Suprapubic skin (tissue), 4 donors: ENCODE results near the gene MRPL40.

Experiments
- EP300 ChIP-seq: sonication (generic); formaldehyde crosslinking; IDR thresholded peaks from one replicate; pipeline ENCODE4 v1.6.1; 2017; ENCODE audit warnings: antibody characterized with exemption
- POLR2AphosphoS5 ChIP-seq, 3 donors: sonication (generic); formaldehyde crosslinking; IDR thresholded peaks; one replicate each; pipeline ENCODE4 v1.6.1; 2017; ENCODE audit warnings: antibody characterized with exemption in 3 of 3
- TF ChIP-seq, protein P1 (sequence below), 2 donors: fragments of 200-600 bp in 1 of 2; fragments of 450-650 bp in 1 of 2; sonication (generic) in 1 of 2; IDR thresholded peaks; one replicate each; pipeline ENCODE4 v1.5.1; 2016 to 2019; ENCODE audit warnings: antibody characterized with exemption in 2 of 2, mild to moderate bottlenecking in 1 of 2, moderate library complexity in 1 of 2

DNA sequence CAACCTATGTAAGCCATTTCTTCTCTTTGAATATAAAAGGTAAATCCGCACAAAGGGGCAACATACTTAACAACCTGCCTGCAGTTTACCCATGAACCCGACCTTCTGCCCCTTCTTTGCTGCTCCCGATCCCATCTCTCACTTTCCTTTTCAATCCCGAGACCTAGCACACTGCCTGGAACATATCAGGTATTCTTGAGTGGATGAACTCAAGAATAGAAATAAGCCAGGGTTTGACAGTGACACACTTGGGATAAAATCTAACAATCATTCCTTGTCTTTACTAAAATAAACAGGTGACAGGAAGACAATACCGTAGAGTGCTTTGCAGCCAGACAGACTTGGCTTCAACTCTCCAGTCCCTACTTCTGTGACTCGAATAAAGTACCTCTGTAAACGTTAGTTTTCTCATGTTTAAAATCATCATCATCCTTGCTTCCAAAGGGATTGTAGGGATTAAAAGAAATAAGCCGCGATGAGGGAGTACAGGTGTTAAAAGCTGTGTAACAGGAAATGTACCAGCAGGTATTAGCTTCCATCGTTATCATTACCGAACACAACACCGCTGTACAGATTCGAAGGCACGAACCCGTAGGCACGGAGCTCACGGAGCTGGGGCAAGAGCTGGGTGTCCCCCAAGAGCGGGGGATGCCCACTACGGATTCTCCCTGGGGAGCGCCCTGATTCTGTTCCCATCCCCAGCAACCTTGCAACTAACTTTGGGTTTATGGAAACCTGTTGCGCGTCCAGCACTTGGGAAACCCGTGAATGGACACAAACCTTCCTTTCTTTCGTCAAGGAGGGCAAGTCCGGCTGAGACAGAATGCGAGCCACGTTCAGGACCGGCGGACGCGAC, 45.9 kb downstream of the MRPL40 start:
- TF ChIP-seq, protein P1, sequence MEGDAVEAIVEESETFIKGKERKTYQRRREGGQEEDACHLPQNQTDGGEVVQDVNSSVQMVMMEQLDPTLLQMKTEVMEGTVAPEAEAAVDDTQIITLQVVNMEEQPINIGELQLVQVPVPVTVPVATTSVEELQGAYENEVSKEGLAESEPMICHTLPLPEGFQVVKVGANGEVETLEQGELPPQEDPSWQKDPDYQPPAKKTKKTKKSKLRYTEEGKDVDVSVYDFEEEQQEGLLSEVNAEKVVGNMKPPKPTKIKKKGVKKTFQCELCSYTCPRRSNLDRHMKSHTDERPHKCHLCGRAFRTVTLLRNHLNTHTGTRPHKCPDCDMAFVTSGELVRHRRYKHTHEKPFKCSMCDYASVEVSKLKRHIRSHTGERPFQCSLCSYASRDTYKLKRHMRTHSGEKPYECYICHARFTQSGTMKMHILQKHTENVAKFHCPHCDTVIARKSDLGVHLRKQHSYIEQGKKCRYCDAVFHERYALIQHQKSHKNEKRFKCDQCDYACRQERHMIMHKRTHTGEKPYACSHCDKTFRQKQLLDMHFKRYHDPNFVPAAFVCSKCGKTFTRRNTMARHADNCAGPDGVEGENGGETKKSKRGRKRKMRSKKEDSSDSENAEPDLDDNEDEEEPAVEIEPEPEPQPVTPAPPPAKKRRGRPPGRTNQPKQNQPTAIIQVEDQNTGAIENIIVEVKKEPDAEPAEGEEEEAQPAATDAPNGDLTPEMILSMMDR (IDR thresholded peaks at IDR 0.05): no peak
- no peak for TF ChIP-seq EP300
- no peak for TF ChIP-seq POLR2AphosphoS5 (IDR thresholded peaks at IDR 0.05)
